ENCODE data around the gene PVR. TPM values are rescaled to one million over a fixed set of nuclear protein-coding genes. Genes with fewer than 3 reads are reported as not detected.

Gene PVR
- total RNA-seq, 1 experiment from 2014 or later: 141 TPM

- intact Hi-C loops (cut with micrococcal nuclease): loop anchor here (1.0 kb wide), 2 partner anchors 81 to 155 kb away; no protein-coding TSS in a partner anchor
- Mint-ChIP-seq H3K27me3 (ENCODE audit: insufficient read depth, unreplicated experiment) (no peaks in the 10 kb centered on the region), H3K36me3 (ENCODE audit: insufficient read depth, unreplicated experiment) (peaks cover 5% of the 10 kb centered on the region), H3K27ac (ENCODE audit: low read depth, unreplicated experiment) (no peak overlapping the region), H3K9me3 (ENCODE audit: unreplicated experiment) (no peaks in the 10 kb centered on the region), H3K4me3 (ENCODE audit: unreplicated experiment) (no peak overlapping the region), H3K4me1 (ENCODE audit: insufficient read depth, unreplicated experiment) (peaks cover 25% of the 10 kb centered on the region)
- POLR2A ChIA-PET: no interaction called here
- no TSS peak for BruUV-seq (replicated peaks)
- peak; percentile 61 for DNase-seq (ENCODE audit: unreplicated experiment)
- TF ChIP-seq CTCF (IDR thresholded peaks at IDR 0.05; ENCODE audit: unreplicated experiment): peak; percentile 94
- CTCF ChIA-PET: interaction anchor here (0.5 to 5.2 kb wide), 47 partner anchors 8 to 937 kb away, joined by 3 to 55 read pairs (median 4); partner anchors contain the start of genes CEACAM16 and NECTIN2
Measured at GRCh38 chr19:44689290-44690130, 45.8 kb downstream of the PVR start.

- Mint-ChIP-seq H3K9me3 (ENCODE audit: unreplicated experiment) (no peaks in the 10 kb centered on the region), H3K4me3 (ENCODE audit: unreplicated experiment) (no peak overlapping the region), H3K27ac (ENCODE audit: low read depth, unreplicated experiment) (no peak overlapping the region), H3K27me3 (ENCODE audit: insufficient read depth, unreplicated experiment) (no peaks in the 10 kb centered on the region), H3K36me3 (ENCODE audit: insufficient read depth, unreplicated experiment) (no peaks in the 10 kb centered on the region), H3K4me1 (ENCODE audit: insufficient read depth, unreplicated experiment) (peaks cover 21% of the 10 kb centered on the region)
- intact Hi-C loops (cut with micrococcal nuclease): no loop called here
- POLR2A ChIA-PET: no interaction called here
- CTCF ChIA-PET: interaction anchor here (0.6 to 5.2 kb wide), 33 partner anchors 9 to 937 kb away, joined by 3 to 55 read pairs (median 4); partner anchors contain the start of genes CEACAM16 and NECTIN2
- TF ChIP-seq CTCF (IDR thresholded peaks at IDR 0.05; ENCODE audit: unreplicated experiment): no peak
- no peak for DNase-seq (ENCODE audit: unreplicated experiment)
- no TSS peak for BruUV-seq (replicated peaks)
Measured at GRCh38 chr19:44690131-44690440, 46.4 kb downstream of the PVR start.

- BruUV-seq (replicated peaks): no TSS peak
- Mint-ChIP-seq H3K36me3 (ENCODE audit: insufficient read depth, unreplicated experiment) (no peaks in the 10 kb centered on the region), H3K9me3 (ENCODE audit: unreplicated experiment) (no peaks in the 10 kb centered on the region), H3K4me1 (ENCODE audit: insufficient read depth, unreplicated experiment) (peaks cover 18% of the 10 kb centered on the region), H3K27ac (ENCODE audit: low read depth, unreplicated experiment) (peak overlapping the region; percentile 63), H3K27me3 (ENCODE audit: insufficient read depth, unreplicated experiment) (no peaks in the 10 kb centered on the region), H3K4me3 (ENCODE audit: unreplicated experiment) (no peak overlapping the region)
- ChIA-PET POLR2A (no interaction called here), CTCF (interaction anchor here (0.6 to 5.2 kb wide), 2 partner anchors 9 to 79 kb away, joined by 3 to 55 read pairs; no protein-coding TSS in a partner anchor)
- TF ChIP-seq CTCF (IDR thresholded peaks at IDR 0.05; ENCODE audit: unreplicated experiment): no peak
- intact Hi-C loops (cut with micrococcal nuclease): no loop called here
- peak; percentile 14 for DNase-seq (ENCODE audit: unreplicated experiment)
Measured at GRCh38 chr19:44692379-44692721, 48.6 kb downstream of the PVR start.

- ChIA-PET POLR2A (no interaction called here), CTCF (interaction anchor here (0.6 to 1.9 kb wide), 6 partner anchors 13 to 348 kb away, joined by 3 to 5 read pairs (median 3); no protein-coding TSS in a partner anchor)
- intact Hi-C loops (cut with micrococcal nuclease): no loop called here
- no peaks in the 10 kb centered on the region for H3K36me3 Mint-ChIP-seq (ENCODE audit: insufficient read depth, unreplicated experiment)
- H3K4me3 Mint-ChIP-seq (ENCODE audit: unreplicated experiment): no peak overlapping the region
- peaks cover 13% of the 10 kb centered on the region for H3K4me1 Mint-ChIP-seq (ENCODE audit: insufficient read depth, unreplicated experiment)
- no peak for DNase-seq (ENCODE audit: unreplicated experiment)
- BruUV-seq (replicated peaks): no TSS peak
- H3K27me3 Mint-ChIP-seq (ENCODE audit: insufficient read depth, unreplicated experiment): no peaks in the 10 kb centered on the region
- no peaks in the 10 kb centered on the region for H3K9me3 Mint-ChIP-seq (ENCODE audit: unreplicated experiment)
- peak; percentile 13 for TF ChIP-seq CTCF (IDR thresholded peaks at IDR 0.05; ENCODE audit: unreplicated experiment)
- H3K27ac Mint-ChIP-seq (ENCODE audit: low read depth, unreplicated experiment): no peak overlapping the region
Measured at GRCh38 chr19:44694184-44694579, 50.5 kb downstream of the PVR start.

All from MCF 10A (cell line).